Tibial artery (tissue), 4 donors: ENCODE data around the gene EPX.

ENCODE experiments used
- DNase-seq, 2 donors: peaks; one replicate each; pipeline ENCODE4 v3.0.0-alpha.2; 2019
- H3K27ac ChIP-seq, 2 donors: fragments of 200-600 bp; sonication (generic) in 1 of 2; 1 replicate in 1 of 2; 2 replicates in 1 of 2; pipeline ENCODE4 v1.5.1; 2018 to 2019; ENCODE audit warnings: mild to moderate bottlenecking in 1 of 2
- H3K27me3 ChIP-seq, 2 donors: fragments of 200-600 bp; sonication (generic) in 1 of 2; one replicate each; pipeline versions ENCODE4 v1.5.1 to v1.6.0; 2016 to 2019
- H3K36me3 ChIP-seq, 3 donors: fragments of 200-600 bp; sonication (generic) in 2 of 3; one replicate each; pipeline ENCODE4 v1.5.1; 2016 to 2019; ENCODE audit warnings: mild to moderate bottlenecking in 2 of 3
- H3K4me1 ChIP-seq, 4 donors: fragments of 200-600 bp; sonication (generic) in 2 of 4; 1 replicate in 3 of 4; 2 replicates in 1 of 4; pipeline ENCODE4 v1.5.1; 2016 to 2019
- H3K4me3 ChIP-seq, 2 donors: fragments of 200-600 bp; sonication (generic) in 1 of 2; 1 replicate in 1 of 2; 2 replicates in 1 of 2; pipeline ENCODE4 v1.5.1; 2018 to 2019; ENCODE audit warnings: mild to moderate bottlenecking in 2 of 2
- H3K9me3 ChIP-seq, 3 donors: fragments of 200-600 bp; sonication (generic) in 1 of 3; one replicate each; pipeline ENCODE4 v1.5.1; 2016 to 2019
- intact Hi-C: fragments of 100-400 bp; cut with DNase I; formaldehyde crosslinking; loops from one replicate; pipeline ENCODE4 v1.15.0; 2023; ENCODE audit warnings: low total_unique reads
- TF ChIP-seq, protein P1 (sequence below), 2 experiments: fragments of 200-600 bp in 1 of 2; fragments of 450-650 bp in 1 of 2; IDR thresholded peaks; one replicate each; pipeline ENCODE4 v1.5.1; 2017 to 2019; ENCODE audit warnings: antibody characterized with exemption in 2 of 2, mild to moderate bottlenecking in 1 of 2, moderate library complexity in 1 of 2

The EPX gene

DNA sequence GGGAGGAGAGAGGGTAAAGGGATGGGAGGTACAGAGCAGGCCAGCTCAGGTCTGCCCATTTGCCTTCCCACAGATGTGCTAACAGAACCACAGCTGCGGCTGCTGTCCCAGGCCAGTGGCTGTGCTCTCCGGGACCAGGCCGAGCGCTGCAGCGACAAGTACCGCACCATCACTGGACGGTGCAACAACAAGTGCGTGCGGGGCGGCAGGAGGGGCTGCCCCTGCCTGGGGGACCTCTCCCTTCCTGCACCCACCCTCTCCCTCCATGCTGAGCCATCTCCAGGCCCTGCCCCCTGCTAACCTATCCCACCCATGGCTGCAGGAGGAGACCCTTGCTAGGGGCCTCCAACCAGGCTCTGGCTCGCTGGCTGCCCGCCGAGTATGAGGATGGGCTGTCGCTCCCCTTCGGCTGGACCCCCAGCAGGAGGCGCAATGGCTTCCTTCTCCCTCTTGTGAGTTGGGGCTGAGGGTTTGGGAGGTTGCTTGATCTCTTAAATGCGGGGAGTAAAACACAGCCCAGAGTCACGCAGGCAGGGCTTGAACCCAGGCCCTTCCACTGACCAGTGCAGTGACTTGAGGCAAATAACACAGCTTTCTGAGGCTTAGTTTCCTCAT is 1.2 kb downstream of the EPX start:
- peaks cover 0 to 67% of the 10 kb centered on the region in 2 donors for H3K27me3 ChIP-seq

DNA sequence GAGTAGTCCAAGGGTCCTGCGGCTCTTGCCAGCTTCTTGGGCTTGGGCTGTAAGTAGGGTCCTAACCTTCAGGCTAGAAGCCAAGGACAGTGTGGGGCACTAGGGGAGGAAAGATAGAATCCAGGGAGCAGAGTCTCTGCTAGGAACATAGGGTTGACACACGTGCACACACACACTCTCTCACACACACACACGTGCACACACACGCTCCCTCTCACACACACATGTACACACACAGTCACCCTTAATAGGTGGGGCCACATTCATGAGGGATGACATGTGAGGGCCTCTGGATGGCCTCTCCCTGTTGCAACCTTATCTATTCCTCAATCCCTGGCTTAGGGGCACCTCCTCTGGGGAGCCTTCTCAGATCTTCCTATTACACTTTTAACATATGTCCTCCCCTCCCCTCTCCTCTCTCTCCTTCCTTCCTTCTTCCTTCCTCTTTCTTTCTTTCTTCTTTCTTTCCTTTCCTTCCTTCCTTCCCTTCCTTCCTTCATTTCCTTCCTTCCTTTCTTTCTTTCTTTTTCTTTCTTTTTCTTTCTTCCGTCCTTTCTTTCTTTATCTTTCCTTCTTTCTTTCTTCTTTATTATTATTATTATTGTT is 3.1 kb downstream of the EPX start:
- Histone ChIP-seq H3K27ac (no peak overlapping the region), H3K9me3 (no peaks in the 10 kb centered on the region), H3K36me3 (no peaks in the 10 kb centered on the region), H3K4me3 (no peak overlapping the region), H3K27me3 (peaks cover 0 to 62% of the 10 kb centered on the region in 2 donors), H3K4me1 (peaks cover 0 to 3% (median 0%) of the 10 kb centered on the region in 4 donors)
- TF ChIP-seq, protein P1, sequence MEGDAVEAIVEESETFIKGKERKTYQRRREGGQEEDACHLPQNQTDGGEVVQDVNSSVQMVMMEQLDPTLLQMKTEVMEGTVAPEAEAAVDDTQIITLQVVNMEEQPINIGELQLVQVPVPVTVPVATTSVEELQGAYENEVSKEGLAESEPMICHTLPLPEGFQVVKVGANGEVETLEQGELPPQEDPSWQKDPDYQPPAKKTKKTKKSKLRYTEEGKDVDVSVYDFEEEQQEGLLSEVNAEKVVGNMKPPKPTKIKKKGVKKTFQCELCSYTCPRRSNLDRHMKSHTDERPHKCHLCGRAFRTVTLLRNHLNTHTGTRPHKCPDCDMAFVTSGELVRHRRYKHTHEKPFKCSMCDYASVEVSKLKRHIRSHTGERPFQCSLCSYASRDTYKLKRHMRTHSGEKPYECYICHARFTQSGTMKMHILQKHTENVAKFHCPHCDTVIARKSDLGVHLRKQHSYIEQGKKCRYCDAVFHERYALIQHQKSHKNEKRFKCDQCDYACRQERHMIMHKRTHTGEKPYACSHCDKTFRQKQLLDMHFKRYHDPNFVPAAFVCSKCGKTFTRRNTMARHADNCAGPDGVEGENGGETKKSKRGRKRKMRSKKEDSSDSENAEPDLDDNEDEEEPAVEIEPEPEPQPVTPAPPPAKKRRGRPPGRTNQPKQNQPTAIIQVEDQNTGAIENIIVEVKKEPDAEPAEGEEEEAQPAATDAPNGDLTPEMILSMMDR (IDR thresholded peaks at IDR 0.05): no peak
- intact Hi-C loops: no loop called here
- DNase-seq: no peak

More for the DNA sequence above, 1.2 kb downstream of the EPX start:
- Histone ChIP-seq H3K36me3 (no peaks in the 10 kb centered on the region), H3K9me3 (no peaks in the 10 kb centered on the region), H3K27ac (no peak overlapping the region), H3K4me1 (peaks cover 0 to 6% (median 0%) of the 10 kb centered on the region in 4 donors), H3K4me3 (no peak overlapping the region)
- TF ChIP-seq, protein P1 (IDR thresholded peaks at IDR 0.05): no peak
- intact Hi-C loops: no loop called here
- DNase-seq: no peak

DNA sequence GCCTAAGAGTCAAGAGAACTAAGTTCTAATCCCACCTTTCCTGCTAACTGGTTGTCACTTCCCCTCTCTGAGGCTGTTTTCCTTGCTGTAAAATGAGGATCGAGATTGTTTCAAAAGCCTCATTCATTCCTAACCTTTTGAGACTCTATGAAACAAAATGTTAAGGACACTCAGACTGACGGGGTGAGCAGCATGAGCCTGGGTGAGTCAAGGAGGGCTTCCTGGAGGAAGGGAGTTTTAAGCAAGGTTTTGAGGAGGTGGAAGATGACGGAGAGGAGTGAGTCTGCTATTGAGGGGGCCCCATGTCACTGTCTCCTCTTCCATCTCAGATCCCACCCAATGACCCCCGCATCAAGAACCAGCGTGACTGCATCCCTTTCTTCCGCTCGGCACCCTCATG is 4.1 kb downstream of the EPX start:
- intact Hi-C loops: no loop called here
- TF ChIP-seq, protein P1 (IDR thresholded peaks at IDR 0.05): no peak

GRCh38 chr17:58200024-58200633 is 7.6 kb downstream of the EPX start:
- TF ChIP-seq, protein P1 (IDR thresholded peaks at IDR 0.05): peak in 1 of 2 experiments; percentile 22

More for the DNA sequence above, 4.1 kb downstream of the EPX start:
- Histone ChIP-seq H3K4me1 (peaks cover 0 to 3% (median 0%) of the 10 kb centered on the region in 4 donors), H3K4me3 (no peak overlapping the region), H3K27ac (no peak overlapping the region), H3K27me3 (peaks cover 0 to 52% of the 10 kb centered on the region in 2 donors), H3K9me3 (no peaks in the 10 kb centered on the region), H3K36me3 (no peaks in the 10 kb centered on the region)
- DNase-seq: no peak

DNA sequence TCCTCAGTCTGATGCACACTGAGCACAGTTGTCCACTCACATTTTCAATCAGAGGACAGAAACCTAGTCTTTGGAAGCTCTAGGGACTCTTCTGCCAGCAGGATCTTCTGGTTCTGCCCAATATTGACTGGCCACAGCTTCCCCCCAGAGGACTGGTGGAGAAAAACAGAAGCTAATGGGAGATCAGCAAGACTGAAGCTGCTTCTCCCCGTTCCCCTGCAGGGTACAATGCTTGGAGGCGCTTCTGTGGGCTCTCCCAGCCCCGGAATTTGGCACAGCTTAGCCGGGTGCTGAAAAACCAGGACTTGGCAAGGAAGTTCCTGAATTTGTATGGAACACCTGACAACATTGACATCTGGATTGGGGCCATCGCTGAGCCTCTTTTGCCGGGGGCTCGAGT is 10.3 kb downstream of the EPX start:
- no peak for DNase-seq
- intact Hi-C loops: no loop called here
- TF ChIP-seq, protein P1 (IDR thresholded peaks at IDR 0.05): no peak

More at GRCh38 chr17:58200024-58200633, 7.6 kb downstream of the EPX start:
- Histone ChIP-seq H3K4me3 (no peak overlapping the region), H3K27ac (no peak overlapping the region), H3K36me3 (peaks cover 0 to 10% (median 0%) of the 10 kb centered on the region in 3 donors), H3K27me3 (peaks cover 0 to 28% of the 10 kb centered on the region in 2 donors), H3K9me3 (no peaks in the 10 kb centered on the region), H3K4me1 (peaks cover 0 to 3% (median 0%) of the 10 kb centered on the region in 4 donors)
- DNase-seq: no peak
- intact Hi-C loops: no loop called here

More for the DNA sequence above, 10.3 kb downstream of the EPX start:
- peaks cover 0 to 3% (median 0%) of the 10 kb centered on the region in 4 donors for H3K4me1 ChIP-seq
- no peak overlapping the region for H3K4me3 ChIP-seq
- peaks cover 0 to 36% (median 17%) of the 10 kb centered on the region in 3 donors for H3K36me3 ChIP-seq
- no peaks in the 10 kb centered on the region for H3K9me3 ChIP-seq
- peaks cover 0 to 19% of the 10 kb centered on the region in 2 donors for H3K27me3 ChIP-seq
- H3K27ac ChIP-seq: no peak overlapping the region
